ENCODE data around the gene JAZF1. TPM values are rescaled to one million over a fixed set of nuclear protein-coding genes. Genes with fewer than 3 reads are reported as not detected.

Gene JAZF1
- polyA plus RNA-seq, 3 donors from 2014 or later, result 17.7 to 40.2 (median 25.9) TPM

DNA sequence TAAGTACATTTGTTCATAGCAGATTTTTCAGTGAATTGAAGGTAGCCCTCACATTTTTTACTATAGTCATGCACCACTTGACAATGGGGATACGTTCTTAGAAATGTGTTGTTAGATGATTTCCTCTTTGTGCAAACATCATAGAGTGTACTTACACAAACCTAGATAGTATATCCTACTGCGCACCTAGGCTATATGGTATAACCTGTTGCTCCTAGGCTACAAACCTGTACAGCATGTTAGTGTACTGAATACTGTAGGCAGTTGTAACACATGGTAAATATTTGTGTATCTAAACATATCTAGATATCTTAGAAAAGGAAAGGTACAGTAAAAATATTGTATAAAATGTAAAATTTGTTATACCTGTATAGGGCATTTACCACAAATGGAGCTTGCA lies 399.4 kb downstream of the JAZF1 start:
- Mint-ChIP-seq H3K36me3 (peaks cover 0 to 4% (median 4%) of the 10 kb centered on the region in 3 donors), H3K27me3 (ENCODE audit: low read depth in 3 of 3) (no peaks in the 10 kb centered on the region), H3K27ac (no peak overlapping the region), H3K4me3 (no peak overlapping the region), H3K4me1 (peaks cover 2 to 42% of the 10 kb centered on the region in 2 donors), H3K9me3 (no peaks in the 10 kb centered on the region)
- DNase-seq, result no peak

Other genes with a start within 250 kb of the JAZF1 start
- gene CREB5, start 231.7 kb upstream of the JAZF1 start, polyA plus RNA-seq, result under 1 TPM in 1 of 3 donors, not detected in 2; 0.37 TPM

Measured in immature natural killer cell (primary cell).